Embryonic facial prominence (tissue), 1 donor: Measurements from ENCODE around the gene SEMA3B.

Source experiments
- DNase-seq: peaks from one replicate; pipeline ENCODE4 v3.0.0-alpha.2; 2016; ENCODE audit errors: extremely low spot score

SEMA3B gene

GRCh38 chr3:50316657-50317242 is 47.8 kb downstream of the SEMA3B start:
- DNase-seq, result no peak

GRCh38 chr3:50317300-50317699 is 48.4 kb downstream of the SEMA3B start:
- no peak for DNase-seq

- no peak for DNase-seq
Measured at GRCh38 chr3:50318163-50318562, 49.2 kb downstream of the SEMA3B start.

- DNase-seq, result no peak
Measured at GRCh38 chr3:50318615-50319014, 49.7 kb downstream of the SEMA3B start.

DNA sequence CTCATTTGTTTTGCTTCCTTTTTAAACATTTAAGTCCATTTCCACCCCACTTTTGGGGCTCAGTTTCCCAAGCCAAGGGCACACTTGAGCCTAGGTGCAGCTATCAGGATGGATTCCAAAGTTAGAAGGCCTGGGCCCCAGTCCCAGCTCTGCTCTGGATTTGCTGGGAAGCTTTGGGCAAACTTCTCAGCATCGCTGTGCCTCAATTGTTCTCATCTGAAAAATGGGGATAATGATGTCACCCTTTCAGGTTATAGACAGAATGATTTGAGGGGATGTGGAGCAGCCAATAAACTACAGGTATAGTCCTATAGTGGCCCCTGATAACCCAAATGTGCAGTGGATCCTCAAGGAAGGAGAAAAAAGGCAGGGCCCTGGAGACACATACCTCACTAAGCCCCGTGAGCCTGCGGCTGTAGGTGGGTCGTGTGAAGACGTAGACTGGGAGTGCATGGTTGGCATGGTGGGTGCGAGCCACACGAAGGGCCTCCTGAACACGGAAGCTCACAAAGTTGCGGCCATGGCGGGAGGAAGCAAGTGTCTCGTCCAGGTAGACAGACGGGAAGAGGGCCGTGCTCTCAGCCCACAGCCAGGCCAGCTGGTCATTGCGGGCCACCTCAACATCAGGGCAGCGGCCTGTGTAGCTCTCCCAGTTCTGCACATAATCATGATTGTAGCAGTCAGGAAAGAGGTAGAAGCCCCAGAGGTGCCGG is 50.4 kb downstream of the SEMA3B start:
- no peak for DNase-seq

GRCh38 chr3:50319894-50320625 is 51.1 kb downstream of the SEMA3B start:
- DNase-seq, result no peak

- no peak for DNase-seq
Measured at GRCh38 chr3:50320853-50321335, 51.9 kb downstream of the SEMA3B start.

GRCh38 chr3:50321336-50322114 is 52.6 kb downstream of the SEMA3B start:
- DNase-seq, result peak; percentile 73

- no peak for DNase-seq
Measured at GRCh38 chr3:50322115-50322385, 53.1 kb downstream of the SEMA3B start.

DNA sequence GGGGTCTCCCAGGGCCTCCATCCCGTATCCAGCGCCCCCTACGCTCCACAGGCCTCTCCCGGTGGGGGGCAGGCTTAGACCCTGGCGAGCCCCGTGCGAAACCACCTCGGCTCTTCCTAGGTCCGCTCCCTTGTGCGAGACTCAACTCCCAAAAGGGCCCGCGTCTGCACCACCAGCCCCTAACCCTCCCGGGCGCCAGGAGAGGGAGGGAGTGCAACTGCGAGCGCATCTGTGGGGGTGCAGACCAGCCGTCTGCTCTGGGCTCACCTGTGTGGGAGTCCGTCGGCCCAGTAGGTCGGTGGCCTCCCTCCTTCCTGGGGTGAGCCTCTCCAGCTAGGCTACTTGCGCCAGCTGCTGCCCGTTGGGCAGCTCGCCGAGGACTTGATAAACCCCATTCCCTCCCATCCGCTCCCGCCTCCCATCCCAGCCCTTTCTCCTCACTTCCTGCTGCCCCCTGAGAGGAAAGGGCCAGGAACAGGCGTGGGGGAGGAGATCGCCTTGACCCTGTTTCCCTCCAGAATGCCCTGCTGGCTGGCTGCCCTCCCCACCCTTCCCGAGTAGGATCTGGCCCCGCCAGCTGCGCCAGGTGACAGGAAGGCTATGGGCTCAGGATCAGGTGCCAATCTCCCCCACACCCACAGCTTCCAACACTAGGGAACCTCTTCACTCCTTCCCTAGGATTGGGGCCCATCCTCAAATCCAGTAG is 53.6 kb downstream of the SEMA3B start, which contains the start of gene HYAL2:
Gene HYAL2, minus strand, starts transcription at position 360 of the 706 bp plus-strand sequence. CDS start 2,256 bp downstream, outside the sequence.
- DNase-seq, result no peak

DNA sequence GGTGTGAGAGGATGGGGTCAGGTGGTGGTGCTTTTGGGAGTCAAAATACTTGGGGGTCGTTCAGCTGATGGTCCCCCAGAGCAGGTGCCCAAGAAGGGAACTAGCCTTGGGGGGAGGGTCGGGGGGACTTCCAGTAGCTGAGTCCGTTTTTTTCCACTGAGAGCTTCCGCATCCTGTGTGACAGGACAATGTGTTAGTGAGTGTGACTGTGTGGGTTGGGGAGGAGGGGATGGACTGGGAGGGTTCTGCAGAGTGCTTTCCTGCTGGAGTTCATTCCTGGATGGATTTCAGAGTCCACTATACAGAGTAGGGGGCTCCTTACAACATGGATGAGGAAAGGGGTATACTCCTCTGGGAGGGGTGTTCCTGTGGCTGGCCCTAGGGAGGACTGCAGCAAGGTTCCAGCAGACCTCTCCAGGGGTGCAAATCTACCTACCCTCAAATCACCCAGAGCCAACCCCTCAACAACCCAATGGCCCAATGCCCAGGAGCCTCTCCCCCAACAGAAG is 54.2 kb downstream of the SEMA3B start:
- no peak for DNase-seq

DNA sequence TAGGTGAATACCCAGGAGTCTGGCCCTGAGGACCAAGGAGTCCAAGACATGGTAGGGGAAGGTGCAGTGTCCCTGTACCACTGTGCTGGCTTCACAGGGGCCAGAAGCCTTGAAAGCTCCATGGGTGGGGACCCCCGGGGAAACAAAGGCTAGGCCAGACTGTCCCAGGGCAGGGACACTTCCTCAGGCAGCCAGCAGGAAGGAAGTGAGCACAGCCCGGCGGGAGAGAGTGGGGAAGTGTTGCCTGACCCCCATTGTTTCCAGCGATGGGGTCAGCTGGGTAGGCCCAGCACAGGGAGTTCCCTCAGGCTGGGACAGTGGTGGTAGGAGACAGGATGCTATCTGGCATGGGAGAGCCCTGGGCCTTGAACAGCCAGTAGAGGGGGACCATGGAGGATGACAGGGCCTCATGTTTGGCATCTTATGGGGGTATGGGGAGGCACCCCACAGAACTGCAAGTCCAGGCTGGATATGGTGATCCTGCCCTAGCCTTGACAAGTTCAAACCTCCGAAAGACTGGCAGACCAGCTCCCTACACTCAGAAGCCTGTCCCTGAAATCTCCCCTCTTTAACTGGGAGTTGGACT is 54.8 kb downstream of the SEMA3B start:
- DNase-seq, result no peak

DNA sequence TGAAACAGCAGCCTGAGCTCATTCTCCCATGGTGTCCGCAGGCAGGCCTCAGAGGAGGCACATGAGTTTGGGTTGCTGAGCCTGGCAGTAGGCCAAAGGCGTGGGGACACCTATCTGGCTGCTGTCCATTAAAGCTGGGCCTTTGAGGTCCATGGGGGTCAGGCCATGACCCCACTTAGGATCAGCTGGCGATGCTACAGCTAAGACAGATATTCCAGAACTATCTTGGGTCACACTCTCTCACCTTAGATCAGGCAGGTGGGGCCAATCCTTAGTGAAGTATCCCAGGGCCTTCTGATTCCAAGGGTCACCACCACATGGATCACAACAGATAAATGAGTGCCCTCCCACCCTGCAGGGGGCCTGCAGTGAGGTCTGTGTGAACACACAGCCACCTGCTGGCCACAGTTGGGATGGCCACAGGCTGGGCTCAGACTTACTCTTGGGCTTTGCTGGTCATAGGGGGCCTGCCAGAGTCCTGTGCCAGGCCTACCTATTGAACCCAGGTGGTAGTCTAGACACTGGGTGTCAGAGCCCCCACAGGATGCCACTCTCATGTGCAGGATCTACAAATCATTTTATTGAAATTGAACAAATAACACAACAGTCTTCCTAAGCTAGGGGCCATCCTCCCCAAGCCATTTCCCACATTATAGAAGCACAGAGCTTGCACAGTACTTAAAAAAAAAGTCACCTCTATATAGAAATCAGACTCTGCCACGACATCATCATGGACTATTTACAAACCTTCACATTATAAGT is 55.6 kb downstream of the SEMA3B start:
- no peak for DNase-seq

GRCh38 chr3:50325113-50325480 is 56.1 kb downstream of the SEMA3B start:
- DNase-seq, result no peak

GRCh38 chr3:50325497-50326181 is 56.7 kb downstream of the SEMA3B start:
- DNase-seq, result no peak

GRCh38 chr3:50326182-50326541 is 57.2 kb downstream of the SEMA3B start:
- DNase-seq, result no peak

DNA sequence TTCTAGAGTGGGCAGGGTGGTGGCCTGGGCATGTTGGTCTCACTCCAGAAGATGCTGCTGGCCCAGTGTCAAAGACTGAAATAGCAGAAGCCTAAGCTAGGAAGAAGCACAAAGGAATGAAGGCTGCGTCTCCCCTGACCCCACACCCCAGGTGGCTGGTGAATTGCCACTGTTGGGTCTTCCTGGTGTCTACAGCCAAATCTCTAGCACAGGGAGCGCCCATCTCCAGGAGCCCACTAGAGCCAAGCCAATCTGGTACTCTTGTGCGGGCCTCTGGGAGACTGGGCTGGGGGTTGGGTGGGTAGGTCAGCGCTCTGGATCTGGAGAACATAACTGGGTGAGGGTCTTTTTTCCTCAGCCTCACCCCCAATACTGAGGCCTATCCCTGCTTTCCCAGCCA is 58.2 kb downstream of the SEMA3B start:
- DNase-seq, result no peak
